PC-9 (cell line): ENCODE data around the gene CSTA. TPM values are rescaled to one million over a fixed set of nuclear protein-coding genes. Genes with fewer than 3 reads are reported as not detected.

Experiments used
- BruUV-seq: library from RNA; stranded (reverse); fragments of 400-500 nt; replicated peaks from 2 replicates; lab custom pipeline; 2021; lab: Mats Ljungman, UMichigan
- CTCF ChIA-PET: fragments of 300-600 bp; sonication (Branson Sonifier 250); formaldehyde crosslinking; loops from one replicate; lab custom pipeline; 2022; ENCODE audit warnings: antibody characterized with exemption; lab: Charles Lee
- POLR2A ChIA-PET: fragments of 300-600 bp; sonication (Branson Sonifier 250); formaldehyde crosslinking; loops from one replicate; lab custom pipeline; 2022; ENCODE audit warnings: antibody characterized with exemption; ENCODE audit not compliant: unreplicated experiment; lab: Charles Lee
- DNase-seq, 2 experiments: peaks; one replicate each; pipeline versions ENCODE4 v3.0.0 to v3.0.0-alpha.2; 2015 to 2022; ENCODE audit warnings: mixed read lengths in 1 of 2
- H2AFZ ChIP-seq: fragments of 200-600 bp; sonication (generic); 2 replicates; pipeline ENCODE4 v1.8.1; 2017; ENCODE audit warnings: antibody characterized with exemption
- H3F3A ChIP-seq: fragments of 200-600 bp; sonication (generic); 2 replicates; pipeline ENCODE4 v1.8.1; 2017; ENCODE audit warnings: antibody characterized with exemption, mild to moderate bottlenecking, low read depth; ENCODE audit not compliant: insufficient read depth
- H3K27ac ChIP-seq: fragments of 200-600 bp; sonication (generic); 2 replicates; pipeline ENCODE4 v1.6.1; 2016; ENCODE audit warnings: mixed run types
- H3K27me3 ChIP-seq: fragments of 200-600 bp; sonication (generic); 2 replicates; pipeline ENCODE4 v1.6.1; 2016; ENCODE audit warnings: low read depth, mixed run types; ENCODE audit not compliant: insufficient read depth
- H3K36me3 ChIP-seq: fragments of 200-600 bp; sonication (generic); 2 replicates; pipeline ENCODE4 v1.6.1; 2016; ENCODE audit warnings: low read depth, mixed run types
- H3K4me1 ChIP-seq: fragments of 200-600 bp; sonication (generic); replicated peaks from 2 replicates; pipeline ENCODE4 v1.6.1; 2016; ENCODE audit warnings: mixed run types; ENCODE audit not compliant: insufficient read depth
- H3K4me2 ChIP-seq: fragments of 200-600 bp; sonication (generic); 2 replicates; pipeline ENCODE4 v1.6.1; 2017; ENCODE audit warnings: mixed run types
- H3K4me3 ChIP-seq: fragments of 200-600 bp; sonication (generic); 2 replicates; pipeline ENCODE4 v1.6.1; 2016; ENCODE audit warnings: mixed run types
- H3K79me2 ChIP-seq: fragments of 200-600 bp; sonication (generic); 2 replicates; pipeline ENCODE4 v1.6.1; 2017; ENCODE audit warnings: low read depth, mixed run types
- H3K9me2 ChIP-seq: fragments of 200-600 bp; sonication (generic); 2 replicates; pipeline ENCODE4 v1.8.1; 2017; ENCODE audit warnings: mild to moderate bottlenecking; ENCODE audit not compliant: insufficient read depth
- H3K9me3 ChIP-seq: fragments of 200-600 bp; sonication (generic); 2 replicates; pipeline ENCODE4 v1.8.1; 2016; ENCODE audit warnings: low read depth; ENCODE audit not compliant: insufficient read depth
- H4K20me1 ChIP-seq: fragments of 200-600 bp; sonication (generic); 2 replicates; pipeline ENCODE4 v1.8.1; 2017; ENCODE audit not compliant: insufficient read depth
- EZH2 ChIP-seq: fragments of 200-600 bp; sonication (generic); IDR thresholded peaks from 2 replicates; pipeline ENCODE4 v1.8.0; 2017; ENCODE audit warnings: antibody characterized with exemption, low read depth
- intact Hi-C: fragments of 100-400 bp; cut with micrococcal nuclease; formaldehyde crosslinking; loops from one replicate; pipeline ENCODE4 v1.10.0; 2022; ENCODE audit not compliant: unreplicated experiment
- total RNA-seq: library from RNA; stranded (reverse); gene quantifications from 2 replicates; pipeline ENCODE4 v1.2.3, GENCODE V29; 2021
- TF ChIP-seq, protein P1 (sequence below): fragments of 200-600 bp; sonication (generic); conservative IDR thresholded peaks from 2 replicates; pipeline ENCODE4 v1.6.1; 2017; ENCODE audit warnings: mixed run types, antibody characterized with exemption, mild to moderate bottlenecking, moderate library complexity

The CSTA gene
- total RNA-seq, 1 experiment from 2014 or later = 16.8 TPM

DNA sequence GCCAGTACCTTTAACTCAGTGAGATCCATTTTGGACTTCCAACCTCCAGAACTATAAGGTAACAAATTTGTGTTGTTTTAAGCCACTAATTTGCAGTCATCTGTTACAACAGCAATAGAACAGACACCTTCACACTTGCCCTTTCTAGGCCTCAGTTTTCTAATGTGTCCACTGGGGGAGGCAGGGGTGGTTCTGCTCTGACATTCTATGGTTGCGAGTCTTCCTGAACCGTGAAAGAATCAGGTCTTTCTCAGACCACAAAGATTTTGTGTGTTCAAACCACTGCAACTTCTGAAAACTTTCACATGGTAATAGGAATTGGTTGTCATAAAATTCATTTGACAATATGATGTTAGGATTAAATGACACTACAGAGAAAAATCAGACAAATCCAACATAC is 26.8 kb upstream of the CSTA start:
- no peak overlapping the region for H3K27ac ChIP-seq
- peaks cover 11% of the 10 kb centered on the region for H3K9me3 ChIP-seq
- no peak overlapping the region for H3K4me2 ChIP-seq
- H3K4me1 ChIP-seq = 0 out of 2 replicates have a peak, but pooled peaks cover 7% of the 10 kb centered on the region
- no peak overlapping the region for H3K4me3 ChIP-seq
- no peaks in the 10 kb centered on the region for H3K79me2 ChIP-seq
- CTCF ChIA-PET = no interaction called here
- H3K27me3 ChIP-seq = no peaks in the 10 kb centered on the region
- no peak overlapping the region for H2AFZ ChIP-seq
- POLR2A ChIA-PET = no interaction called here
- no peaks in the 10 kb centered on the region for H3K36me3 ChIP-seq
- H3K9me2 ChIP-seq = no peaks in the 10 kb centered on the region
- no TSS peak for BruUV-seq
- H3F3A ChIP-seq = no peaks in the 10 kb centered on the region
- DNase-seq = no peak
- H4K20me1 ChIP-seq = no peaks in the 10 kb centered on the region
- TF ChIP-seq EZH2 = no peak
- TF ChIP-seq, protein P1, sequence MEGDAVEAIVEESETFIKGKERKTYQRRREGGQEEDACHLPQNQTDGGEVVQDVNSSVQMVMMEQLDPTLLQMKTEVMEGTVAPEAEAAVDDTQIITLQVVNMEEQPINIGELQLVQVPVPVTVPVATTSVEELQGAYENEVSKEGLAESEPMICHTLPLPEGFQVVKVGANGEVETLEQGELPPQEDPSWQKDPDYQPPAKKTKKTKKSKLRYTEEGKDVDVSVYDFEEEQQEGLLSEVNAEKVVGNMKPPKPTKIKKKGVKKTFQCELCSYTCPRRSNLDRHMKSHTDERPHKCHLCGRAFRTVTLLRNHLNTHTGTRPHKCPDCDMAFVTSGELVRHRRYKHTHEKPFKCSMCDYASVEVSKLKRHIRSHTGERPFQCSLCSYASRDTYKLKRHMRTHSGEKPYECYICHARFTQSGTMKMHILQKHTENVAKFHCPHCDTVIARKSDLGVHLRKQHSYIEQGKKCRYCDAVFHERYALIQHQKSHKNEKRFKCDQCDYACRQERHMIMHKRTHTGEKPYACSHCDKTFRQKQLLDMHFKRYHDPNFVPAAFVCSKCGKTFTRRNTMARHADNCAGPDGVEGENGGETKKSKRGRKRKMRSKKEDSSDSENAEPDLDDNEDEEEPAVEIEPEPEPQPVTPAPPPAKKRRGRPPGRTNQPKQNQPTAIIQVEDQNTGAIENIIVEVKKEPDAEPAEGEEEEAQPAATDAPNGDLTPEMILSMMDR = no peak
- intact Hi-C loops = no loop called here

DNA sequence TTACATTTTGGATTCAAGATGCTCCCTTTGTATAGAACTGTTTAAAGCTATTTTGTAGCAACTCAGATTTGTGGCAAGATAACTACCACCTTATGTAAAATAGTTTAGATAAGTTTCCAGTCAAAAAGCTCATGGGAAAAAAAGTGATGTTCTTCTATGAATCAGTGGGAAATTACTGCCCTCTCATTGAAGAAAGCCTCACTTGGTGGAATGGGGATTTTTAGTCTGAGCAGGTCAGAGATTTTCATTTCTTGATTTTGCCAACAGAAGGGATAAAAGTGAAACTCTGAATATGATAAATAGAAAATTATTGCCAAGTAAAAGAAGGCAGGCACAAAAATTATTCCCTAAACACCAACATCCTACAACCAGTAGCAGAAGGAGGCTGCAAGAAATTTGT is 25.8 kb upstream of the CSTA start:
- Histone ChIP-seq H3F3A (no peaks in the 10 kb centered on the region), H4K20me1 (no peaks in the 10 kb centered on the region), H3K27me3 (no peaks in the 10 kb centered on the region), H3K4me2 (no peak overlapping the region), H3K4me1 (0 out of 2 replicates have a peak, but pooled peaks cover 7% of the 10 kb centered on the region), H3K9me2 (no peaks in the 10 kb centered on the region), H3K36me3 (no peaks in the 10 kb centered on the region), H3K4me3 (no peak overlapping the region), H3K79me2 (no peaks in the 10 kb centered on the region), H2AFZ (no peak overlapping the region), H3K9me3 (peaks cover 11% of the 10 kb centered on the region), H3K27ac (no peak overlapping the region)
- BruUV-seq = no TSS peak
- CTCF ChIA-PET = no interaction called here
- POLR2A ChIA-PET = no interaction called here
- TF ChIP-seq, protein P1 = no peak
- TF ChIP-seq EZH2 = no peak
- intact Hi-C loops = no loop called here
- DNase-seq = no peak

DNA sequence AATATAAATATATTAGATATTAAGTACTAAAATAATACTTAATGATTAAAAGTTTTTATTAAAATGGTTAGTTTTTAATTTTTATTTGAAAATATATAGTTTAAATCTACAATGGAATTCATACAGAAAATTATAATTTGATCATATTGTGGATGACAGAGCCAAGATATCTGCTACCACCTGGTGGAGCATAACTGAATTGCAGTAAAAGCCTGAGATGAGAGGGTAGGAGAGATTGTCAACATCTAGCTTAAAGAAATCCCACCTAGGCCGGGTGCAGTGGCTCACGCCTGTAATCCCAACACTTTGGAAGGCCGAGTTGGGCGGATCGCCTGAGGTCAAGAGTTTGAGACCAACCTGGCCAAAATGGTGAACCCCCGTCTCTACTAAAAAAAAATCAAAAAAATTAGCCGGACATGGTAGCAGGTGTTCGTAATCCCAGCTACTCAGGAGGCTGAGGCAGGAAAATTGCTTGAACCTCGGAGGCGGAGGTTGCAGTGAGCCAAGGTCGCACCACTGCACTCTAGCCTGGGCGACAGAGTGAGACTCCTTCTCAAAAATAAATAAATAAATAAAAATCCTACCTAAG is 25.1 kb upstream of the CSTA start:
- H3K36me3 ChIP-seq = no peaks in the 10 kb centered on the region
- peaks cover 11% of the 10 kb centered on the region for H3K9me3 ChIP-seq
- no TSS peak for BruUV-seq
- no peaks in the 10 kb centered on the region for H3F3A ChIP-seq
- no peaks in the 10 kb centered on the region for H3K27me3 ChIP-seq
- H3K27ac ChIP-seq = no peak overlapping the region
- ChIA-PET POLR2A (no interaction called here), CTCF (no interaction called here)
- H2AFZ ChIP-seq = no peak overlapping the region
- H3K9me2 ChIP-seq = no peaks in the 10 kb centered on the region
- no peaks in the 10 kb centered on the region for H3K79me2 ChIP-seq
- intact Hi-C loops = loop anchor here (1.0 kb wide), 1 partner anchor 754 kb away; no protein-coding TSS in a partner anchor
- H3K4me1 ChIP-seq = 0 out of 2 replicates have a peak, but pooled peaks cover 7% of the 10 kb centered on the region
- H3K4me2 ChIP-seq = no peak overlapping the region
- TF ChIP-seq EZH2 = no peak
- TF ChIP-seq, protein P1 = peak; percentile 75
- no peak overlapping the region for H3K4me3 ChIP-seq
- no peak for DNase-seq
- no peaks in the 10 kb centered on the region for H4K20me1 ChIP-seq
